T-helper 9 cell (primary cell): Measurements from ENCODE around the gene PASK.
"Not testable (repeated sequence)": the region's sequence is repeated elsewhere in the genome, so short reads cannot be mapped to it uniquely, and the experiment has no call there.

Experiments used
- DNase-seq: peaks from one replicate; pipeline ENCODE4 v3.0.0-alpha.2; 2020

PASK gene

GRCh38 chr2:241102239-241102803 lies 47.0 kb downstream of the PASK start, which contains the start of gene MTERF4:
TSS of gene MTERF4 (minus strand) at chr2:241102287. CDS start at chr2:241102273, 14 bp downstream.
- peak; percentile 84 for DNase-seq

- no peak for DNase-seq
Observed at GRCh38 chr2:241099246-241099645, 50.0 kb downstream of the PASK start.

GRCh38 chr2:241096979-241097378 lies 52.3 kb downstream of the PASK start:
- DNase-seq, result no peak

GRCh38 chr2:241095594-241096290 lies 53.5 kb downstream of the PASK start:
- DNase-seq, result peak; percentile 45

GRCh38 chr2:241094924-241095420 lies 54.3 kb downstream of the PASK start:
- no peak for DNase-seq

- no peak for DNase-seq
Observed at GRCh38 chr2:241094172-241094571, 55.1 kb downstream of the PASK start.

- DNase-seq, result not testable (repeated sequence)
Observed at GRCh38 chr2:241093133-241093781, 56.0 kb downstream of the PASK start.

GRCh38 chr2:241092677-241093076 lies 56.6 kb downstream of the PASK start:
- no peak for DNase-seq

GRCh38 chr2:241091734-241092445 lies 57.4 kb downstream of the PASK start:
- no peak for DNase-seq

- no peak for DNase-seq
Observed at GRCh38 chr2:241091201-241091600, 58.1 kb downstream of the PASK start.

- no peak for DNase-seq
Observed at GRCh38 chr2:241088791-241089732, 60.2 kb downstream of the PASK start.

GRCh38 chr2:241088376-241088775 lies 60.9 kb downstream of the PASK start:
- no peak for DNase-seq

- DNase-seq, result no peak
Observed at GRCh38 chr2:241087420-241088268, 61.6 kb downstream of the PASK start.

GRCh38 chr2:241084856-241085444 lies 64.3 kb downstream of the PASK start:
- no peak for DNase-seq

- no peak for DNase-seq
Observed at GRCh38 chr2:241083091-241083415, 66.2 kb downstream of the PASK start.

- no peak for DNase-seq
Observed at GRCh38 chr2:241082341-241083090, 66.8 kb downstream of the PASK start.

GRCh38 chr2:241081643-241082340 lies 67.5 kb downstream of the PASK start:
- DNase-seq, result no peak

- DNase-seq, result no peak
Observed at GRCh38 chr2:241081190-241081642, 68.1 kb downstream of the PASK start.
